ENCODE measurements around the gene EEF2KMT.
A peak's percentile ranks its signal among the peaks of the same experiment; 100 is the strongest.

GRCh38 chr16:5071681-5072333, 25.8 kb downstream of the EEF2KMT start, which contains the start of gene ALG1:
- TF ChIP-seq POLR2AphosphoS5 (IDR thresholded peaks at IDR 0.05; ENCODE audit: low read depth, low read length) (peak; percentile 90), REST (IDR thresholded peaks at IDR 0.05; ENCODE audit: insufficient read depth in 1 of 2, low read depth in 2 of 2, low read length in 2 of 2) (no peak), SIN3A (IDR thresholded peaks at IDR 0.05; ENCODE audit: borderline replicate concordance, insufficient read depth, low read length) (no peak), TAF1 (IDR thresholded peaks at IDR 0.05; ENCODE audit: borderline replicate concordance, insufficient read depth, low read length) (peak; percentile 82; the same call in 1 of the 2 replicates)

Data from PFSK-1 (cell line).